ENCODE results near the gene EEPD1.

DNA sequence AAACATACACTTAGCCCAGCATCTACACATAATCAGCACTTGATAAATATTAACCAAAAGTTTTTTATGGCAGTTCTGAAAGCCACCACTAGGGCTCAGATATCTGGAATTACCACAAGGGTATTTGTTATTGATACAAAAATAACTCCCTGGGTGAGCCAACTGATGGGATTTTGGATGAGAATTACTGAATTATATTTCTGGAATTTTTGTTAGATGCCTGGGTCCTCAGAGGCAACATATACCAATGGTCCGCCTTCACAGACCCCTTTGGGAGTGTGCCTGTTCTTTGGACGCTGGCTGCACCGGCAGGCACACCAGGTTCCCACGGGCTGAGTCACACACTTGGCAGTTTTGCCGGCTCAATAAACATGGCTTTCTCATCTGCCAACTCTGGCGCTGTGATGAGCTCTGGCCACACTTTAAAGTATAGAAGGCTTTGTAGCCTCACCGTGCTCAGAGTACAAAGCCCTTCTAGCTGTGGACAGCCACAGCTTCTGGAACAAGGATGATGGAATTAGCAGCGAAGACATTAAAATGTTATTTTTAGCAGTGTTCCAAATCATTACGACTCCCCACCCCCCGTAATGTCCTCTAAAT is 24.5 kb upstream of the EEPD1 start:
- TF ChIP-seq, protein P1, sequence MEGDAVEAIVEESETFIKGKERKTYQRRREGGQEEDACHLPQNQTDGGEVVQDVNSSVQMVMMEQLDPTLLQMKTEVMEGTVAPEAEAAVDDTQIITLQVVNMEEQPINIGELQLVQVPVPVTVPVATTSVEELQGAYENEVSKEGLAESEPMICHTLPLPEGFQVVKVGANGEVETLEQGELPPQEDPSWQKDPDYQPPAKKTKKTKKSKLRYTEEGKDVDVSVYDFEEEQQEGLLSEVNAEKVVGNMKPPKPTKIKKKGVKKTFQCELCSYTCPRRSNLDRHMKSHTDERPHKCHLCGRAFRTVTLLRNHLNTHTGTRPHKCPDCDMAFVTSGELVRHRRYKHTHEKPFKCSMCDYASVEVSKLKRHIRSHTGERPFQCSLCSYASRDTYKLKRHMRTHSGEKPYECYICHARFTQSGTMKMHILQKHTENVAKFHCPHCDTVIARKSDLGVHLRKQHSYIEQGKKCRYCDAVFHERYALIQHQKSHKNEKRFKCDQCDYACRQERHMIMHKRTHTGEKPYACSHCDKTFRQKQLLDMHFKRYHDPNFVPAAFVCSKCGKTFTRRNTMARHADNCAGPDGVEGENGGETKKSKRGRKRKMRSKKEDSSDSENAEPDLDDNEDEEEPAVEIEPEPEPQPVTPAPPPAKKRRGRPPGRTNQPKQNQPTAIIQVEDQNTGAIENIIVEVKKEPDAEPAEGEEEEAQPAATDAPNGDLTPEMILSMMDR (IDR thresholded peaks at IDR 0.05), result peak; percentile 37 to 87 (median 82)
- TF ChIP-seq POLR2AphosphoS5 (IDR thresholded peaks at IDR 0.05) (peak; percentile 89), POLR2A (IDR thresholded peaks at IDR 0.05) (no peak)
